GM21786 (cell line): Measurements from ENCODE around the gene CRYGS.
"Not testable (repeated sequence)": the region's sequence is repeated elsewhere in the genome, so short reads cannot be mapped to it uniquely, and the experiment has no call there.

Experiments
- ATAC-seq: cut with Tn5 transposase; IDR thresholded peaks from one replicate; pipeline ENCODE4 v1.9.1; 2021; ENCODE audit not compliant: unreplicated experiment

Gene CRYGS

GRCh38 chr3:186544281-186544680 lies at the start of gene CRYGS:
Gene CRYGS (minus strand): TSS chr3:186544380. CDS start chr3:186544326, 54 bp downstream.
- ATAC-seq = no peak

- no peak for ATAC-seq
These were observed 49.7 kb upstream of the CRYGS start for GRCh38 chr3:186593862-186594261.

GRCh38 chr3:186592682-186593081 lies 48.5 kb upstream of the CRYGS start:
- no peak for ATAC-seq

GRCh38 chr3:186590580-186591295 lies 46.6 kb upstream of the CRYGS start:
- ATAC-seq = no peak

DNA sequence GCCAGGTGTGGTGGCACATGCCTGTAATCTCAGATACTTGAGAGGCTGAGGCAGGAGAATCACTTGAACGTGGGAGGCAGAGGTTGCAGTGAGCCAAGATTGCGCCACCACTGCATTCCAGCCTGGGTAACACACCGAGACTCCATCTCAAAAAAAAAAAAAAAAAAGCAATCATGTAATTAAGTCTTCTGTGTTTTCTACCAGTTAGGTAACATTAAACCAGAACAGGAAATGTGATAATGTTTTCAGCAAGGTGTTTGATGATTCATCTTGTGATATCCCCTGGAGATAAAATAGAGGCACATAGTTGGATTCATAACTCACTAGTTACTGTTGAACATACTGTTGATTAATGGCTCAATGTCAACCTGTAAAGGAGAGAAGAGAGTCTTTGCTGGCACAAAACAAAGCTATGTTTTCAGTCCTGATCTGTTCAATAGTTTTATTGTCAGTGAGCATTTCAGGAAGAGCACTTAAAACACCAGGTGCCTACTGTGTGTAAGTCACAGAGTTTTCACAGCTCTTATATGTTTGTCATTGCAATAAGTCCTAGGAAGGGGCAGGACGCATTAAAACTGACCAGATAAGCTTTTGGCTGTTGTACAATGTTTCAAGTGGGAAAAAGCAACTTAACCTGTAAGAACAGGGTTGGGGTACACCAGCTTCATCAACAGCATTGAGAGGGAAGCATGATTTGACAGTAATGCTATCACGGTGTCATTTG lies 45.8 kb upstream of the CRYGS start:
- no peak for ATAC-seq

GRCh38 chr3:186589121-186589520 lies 44.9 kb upstream of the CRYGS start:
- no peak for ATAC-seq

DNA sequence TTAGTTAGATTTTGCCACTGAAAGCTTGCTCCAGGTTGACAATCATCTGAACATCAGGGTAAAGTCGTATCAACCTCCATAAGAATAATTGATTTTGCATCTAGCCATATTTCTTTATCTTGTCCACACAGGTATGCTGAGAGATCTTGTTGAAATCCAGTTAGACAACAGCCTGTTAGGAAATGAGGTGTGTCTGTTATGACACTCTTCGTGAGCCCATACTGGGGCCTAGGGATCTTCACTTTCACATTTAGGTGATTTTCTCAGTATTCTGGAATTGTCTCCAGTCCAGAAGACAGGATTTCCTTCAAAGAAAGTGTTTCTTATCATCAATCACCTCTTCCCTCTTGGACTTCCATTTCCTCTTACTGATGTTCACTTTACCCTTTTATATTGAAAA lies 44.5 kb upstream of the CRYGS start:
- no peak for ATAC-seq

GRCh38 chr3:186587183-186587582 lies 43.0 kb upstream of the CRYGS start:
- no peak for ATAC-seq

DNA sequence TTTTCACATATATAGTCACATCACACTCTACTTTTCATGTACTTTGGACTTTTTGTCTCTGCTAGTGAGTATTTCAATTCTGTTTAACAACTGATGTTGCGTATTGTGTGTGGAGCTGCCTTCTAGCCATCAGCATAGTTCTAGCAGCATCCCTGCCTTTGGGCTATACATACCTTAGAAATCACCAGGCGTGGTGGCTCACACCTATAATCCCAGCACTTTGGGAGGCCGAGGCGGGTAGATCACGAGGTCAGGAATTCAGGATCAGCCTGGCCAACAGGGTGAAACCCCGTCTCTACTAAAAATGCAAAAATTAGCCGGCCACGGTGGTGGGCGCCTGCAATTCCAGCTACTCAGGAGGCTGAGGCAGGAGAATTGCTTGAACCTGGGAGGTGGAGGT lies 42.1 kb upstream of the CRYGS start:
- not testable (repeated sequence) for ATAC-seq

- no peak for ATAC-seq
These were observed 39.7 kb upstream of the CRYGS start for GRCh38 chr3:186583831-186584230.

DNA sequence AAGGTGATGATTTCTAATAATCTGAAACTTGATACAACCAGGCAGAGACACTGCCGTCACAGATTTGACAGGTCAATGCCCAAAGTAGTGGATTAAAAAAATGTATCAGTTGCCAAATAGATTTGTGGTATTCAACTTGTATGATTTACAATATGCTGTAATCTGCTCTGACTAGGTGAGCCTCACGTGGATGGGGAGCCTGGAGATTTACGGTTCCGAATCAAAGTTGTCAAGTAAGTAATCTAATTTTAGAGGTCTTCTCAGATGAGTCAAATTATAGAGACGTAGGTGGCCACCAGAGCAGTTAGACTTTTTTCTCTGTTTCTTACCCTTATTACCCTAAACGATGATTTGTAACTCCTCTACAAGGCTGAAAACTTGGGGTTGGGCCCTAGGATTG lies 38.4 kb upstream of the CRYGS start:
- ATAC-seq = no peak

- no peak for ATAC-seq
These were observed 36.6 kb upstream of the CRYGS start for GRCh38 chr3:186580785-186581184.

DNA sequence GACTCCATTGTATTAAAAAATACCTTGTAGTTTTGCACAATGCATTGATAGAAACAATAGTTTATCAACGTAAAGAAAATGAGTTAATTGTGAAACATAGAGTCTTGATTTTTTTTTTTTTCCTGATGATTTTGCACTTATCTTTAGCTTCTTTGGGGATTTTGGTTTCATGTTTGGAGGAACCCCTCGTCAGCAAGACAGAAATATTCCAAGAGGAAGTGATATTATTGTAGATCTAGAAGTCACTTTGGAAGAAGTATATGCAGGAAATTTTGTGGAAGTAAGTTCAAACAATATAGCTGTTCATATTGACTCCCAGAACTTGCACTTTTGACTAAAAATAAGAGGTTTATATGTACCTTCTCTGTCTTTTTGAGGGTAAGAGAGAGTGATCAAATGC lies 33.3 kb upstream of the CRYGS start:
- ATAC-seq = no peak

GRCh38 chr3:186571644-186572013 lies 27.4 kb upstream of the CRYGS start:
- no peak for ATAC-seq

DNA sequence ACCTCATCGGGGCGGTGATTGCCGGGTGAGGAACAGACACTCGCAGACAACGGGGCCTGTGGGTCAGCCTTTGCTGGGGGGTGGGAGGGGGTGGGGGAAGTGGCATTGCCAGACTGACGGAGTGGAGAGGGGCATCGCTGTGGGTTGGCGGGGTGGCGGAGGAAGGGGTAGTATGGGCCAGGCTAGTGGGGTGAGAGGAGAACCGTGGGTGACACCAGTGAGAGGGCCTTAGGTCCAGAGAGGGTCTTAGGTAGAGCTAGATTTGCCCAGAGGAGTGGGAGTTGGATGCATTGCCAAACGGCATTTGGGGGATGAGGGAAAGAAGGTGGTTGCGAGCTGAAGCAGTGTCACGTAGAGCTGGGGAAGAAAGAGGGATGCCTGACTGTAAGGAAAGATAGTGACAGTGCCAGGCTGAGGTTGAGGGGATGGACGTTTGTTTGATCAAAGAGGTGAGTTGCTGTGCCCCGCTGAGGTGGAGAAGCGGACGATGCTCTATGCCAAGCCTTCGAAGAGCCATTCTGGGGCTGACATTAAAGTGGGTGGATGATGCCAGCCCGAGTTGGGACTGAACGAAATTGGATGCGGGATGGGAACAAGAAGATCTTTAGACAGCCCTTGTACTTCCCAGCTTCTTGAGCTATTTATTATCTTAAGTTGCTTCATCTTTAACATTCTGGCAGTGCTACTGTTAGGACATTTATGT lies 26.9 kb upstream of the CRYGS start:
- no peak for ATAC-seq

DNA sequence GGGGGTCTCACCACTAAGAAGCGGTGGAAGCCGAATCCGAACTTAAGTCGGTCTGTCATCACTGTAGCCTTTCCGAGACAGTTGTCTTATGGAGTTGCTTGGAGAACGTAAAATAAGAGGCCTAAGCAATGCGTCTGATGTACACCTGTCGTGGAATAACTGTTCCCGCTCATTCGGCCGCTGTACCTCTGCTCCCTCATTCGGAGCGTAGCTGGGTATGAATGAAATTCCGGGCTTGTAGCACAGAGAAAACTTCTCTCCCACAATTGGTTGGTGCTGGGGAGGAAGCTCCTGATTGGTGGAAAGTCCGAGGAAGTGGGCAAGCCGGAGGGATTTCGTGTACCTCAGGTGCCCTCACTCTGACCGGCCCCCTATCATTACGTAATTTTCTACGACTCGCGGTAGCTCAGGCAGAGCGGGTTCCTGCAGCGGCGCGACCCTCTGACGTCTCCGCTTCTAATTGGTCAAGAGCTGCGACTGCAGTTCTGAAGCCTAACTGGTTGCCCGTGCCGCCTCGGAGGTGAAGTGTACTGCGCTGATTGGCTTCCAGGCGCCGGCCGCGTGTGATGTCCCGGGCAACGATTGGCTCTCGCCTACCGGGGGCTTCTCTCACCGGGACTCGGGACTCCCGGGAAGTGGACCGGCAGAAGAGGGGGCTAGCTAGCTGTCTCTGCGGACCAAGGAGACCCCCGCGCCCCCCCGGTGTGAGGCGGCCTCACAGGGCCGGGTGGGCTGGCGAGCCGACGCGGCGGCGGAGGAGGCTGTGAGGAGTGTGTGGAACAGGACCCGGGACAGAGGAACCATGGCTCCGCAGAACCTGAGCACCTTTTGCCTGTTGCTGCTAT lies 26.1 kb upstream of the CRYGS start, which contains the start of gene DNAJB11:
Gene DNAJB11, plus strand, starts transcription at position 625 of the 845 bp plus-strand sequence. Its CDS starts 178 bp downstream, at position 803.
- ATAC-seq = peak; percentile 88

GRCh38 chr3:186569779-186570095 lies 25.6 kb upstream of the CRYGS start:
- ATAC-seq = no peak

DNA sequence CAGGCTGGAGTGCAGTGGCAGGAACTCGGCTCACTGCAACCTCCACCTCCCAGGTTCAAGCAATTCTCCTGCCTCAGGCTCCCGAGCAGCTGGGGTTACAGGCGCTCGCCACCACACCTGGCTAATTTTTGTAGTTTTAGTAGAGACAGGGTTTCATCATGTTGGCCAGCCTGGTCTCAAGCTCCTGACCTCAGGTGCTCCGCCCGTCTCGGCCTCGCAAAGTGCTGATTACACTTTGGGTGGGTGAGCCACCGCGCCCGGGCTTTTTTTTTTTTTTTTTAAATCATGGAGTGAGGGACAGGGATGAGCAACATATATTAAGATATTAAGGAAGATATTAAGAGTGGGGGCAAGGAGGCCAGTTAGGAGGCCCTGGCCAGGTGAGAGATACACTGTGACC lies 25.2 kb upstream of the CRYGS start:
- ATAC-seq = not testable (repeated sequence)

- ATAC-seq = peak; percentile 37
These were observed 23.1 kb upstream of the CRYGS start, which contains the start of gene TBCCD1 for GRCh38 chr3:186567072-186567921. Gene TBCCD1 (minus strand): TSS chr3:186567339. CDS start chr3:186564329, 3,010 bp downstream.

GRCh38 chr3:186566772-186567071 lies 22.5 kb upstream of the CRYGS start:
- peak; percentile 0 for ATAC-seq
